GM19351 (cell line): Measurements from ENCODE around the gene VIT.
"Not testable (repeated sequence)": the region's sequence is repeated elsewhere in the genome, so short reads cannot be mapped to it uniquely, and the experiment has no call there.

Experiments
- ATAC-seq: cut with Tn5 transposase; IDR thresholded peaks from one replicate; pipeline ENCODE4 v1.9.1; 2021; ENCODE audit warnings: mild to moderate bottlenecking, moderate library complexity; ENCODE audit not compliant: unreplicated experiment

VIT gene

DNA sequence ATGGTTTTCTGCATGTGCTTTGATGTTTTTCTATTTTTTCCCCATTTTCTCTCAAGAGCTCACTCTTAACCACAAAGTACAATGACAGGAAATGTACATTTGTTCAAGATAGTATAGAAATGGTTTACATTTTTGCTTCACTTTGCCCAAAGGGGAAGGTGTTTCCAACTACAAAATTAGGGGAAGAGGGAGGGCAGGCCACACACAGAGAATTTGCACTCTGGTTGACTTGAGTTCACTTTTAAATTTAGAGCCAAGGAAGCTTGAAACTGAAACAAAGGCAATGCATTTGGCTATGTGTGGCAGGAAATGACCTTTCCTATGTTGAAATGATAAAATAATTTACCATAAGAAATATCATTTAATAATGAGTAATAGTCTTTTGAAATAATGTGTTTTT, 19.1 kb upstream of the VIT start:
- peak; percentile 63 for ATAC-seq

DNA sequence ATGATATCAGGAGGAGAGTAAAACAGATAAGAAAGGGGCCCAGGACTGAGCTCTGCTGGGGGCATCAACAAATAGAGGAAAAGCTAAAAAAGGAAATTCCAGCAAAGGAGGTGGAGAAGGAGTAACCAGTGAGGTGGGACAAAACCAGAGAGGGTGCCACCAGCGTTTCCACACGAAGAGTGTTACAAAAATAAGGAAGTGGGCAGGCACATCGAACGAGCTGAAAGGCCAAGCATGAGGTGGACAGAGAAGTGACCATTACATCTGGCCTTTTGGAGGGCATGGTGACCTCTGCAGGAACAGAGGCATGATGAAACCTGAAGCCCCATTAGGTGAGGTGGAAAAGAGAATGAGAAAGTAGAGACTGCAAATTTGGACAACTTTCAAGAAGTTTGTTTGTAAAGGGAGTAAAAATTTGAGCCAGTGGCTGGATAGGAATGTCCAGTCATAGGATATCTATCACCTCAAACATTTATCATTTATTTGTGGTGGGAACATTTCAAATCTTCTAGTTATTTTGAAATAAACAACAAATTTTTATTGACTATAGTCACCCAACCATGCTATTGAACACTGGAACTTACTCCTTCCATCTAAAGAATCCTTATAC, 18.4 kb upstream of the VIT start:
- no peak for ATAC-seq

DNA sequence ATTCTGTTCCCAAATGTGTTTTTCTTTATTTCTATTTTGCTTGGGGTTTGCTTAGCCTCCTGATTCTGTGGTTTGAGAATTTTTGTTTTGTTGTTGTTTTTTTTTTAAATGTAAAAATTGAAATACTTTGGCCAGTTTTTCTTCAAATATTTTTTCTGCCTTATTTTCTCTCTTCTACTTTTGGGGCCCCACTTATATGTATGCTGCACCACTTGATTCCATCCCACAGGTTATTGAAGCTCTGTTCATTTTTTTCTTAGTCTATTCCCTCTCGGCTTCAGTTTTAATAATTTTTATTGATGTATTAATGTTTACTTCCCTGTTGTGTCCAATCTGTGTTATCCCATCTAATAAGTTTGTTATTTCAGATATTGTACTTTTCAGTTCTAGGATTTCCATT, 17.7 kb upstream of the VIT start:
- ATAC-seq, result no peak

DNA sequence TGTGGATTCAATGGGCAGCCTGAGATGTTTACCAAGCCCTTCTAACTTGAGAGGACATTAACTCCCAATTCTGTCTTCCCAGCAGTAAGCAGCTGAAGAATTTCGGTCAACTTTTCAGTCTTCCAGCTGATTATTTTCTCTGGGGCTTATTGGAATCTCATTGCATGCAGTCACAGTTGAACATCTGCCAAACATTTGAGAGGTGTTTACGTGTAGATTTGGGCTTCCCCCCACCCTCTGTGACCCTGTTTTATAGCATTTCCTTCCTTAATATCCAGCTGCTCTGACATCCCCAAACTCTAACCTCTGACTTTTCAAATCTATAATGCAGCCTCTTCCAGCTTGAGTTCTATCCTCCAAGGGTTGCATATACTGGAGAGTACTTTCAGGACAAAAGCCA, 16.5 kb upstream of the VIT start:
- no peak for ATAC-seq

DNA sequence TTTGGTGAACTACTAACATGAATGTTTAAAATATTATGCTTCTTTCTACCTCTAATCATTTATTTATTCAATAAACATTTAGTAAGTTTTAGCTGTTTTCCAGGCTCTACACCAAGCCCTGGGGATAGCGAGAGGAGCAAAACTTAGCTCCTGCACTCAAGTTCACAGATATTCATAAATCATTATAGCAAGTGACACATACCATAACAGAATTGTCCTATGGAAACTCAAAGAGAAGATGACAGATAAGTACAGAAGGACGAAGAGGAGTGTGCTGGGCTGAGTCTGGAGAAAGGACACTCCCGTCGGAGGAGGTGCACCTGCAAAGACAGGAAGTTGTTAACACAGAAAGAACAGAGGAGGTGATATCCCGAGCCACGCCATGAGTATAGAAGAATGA, 13.9 kb upstream of the VIT start:
- ATAC-seq, result no peak

DNA sequence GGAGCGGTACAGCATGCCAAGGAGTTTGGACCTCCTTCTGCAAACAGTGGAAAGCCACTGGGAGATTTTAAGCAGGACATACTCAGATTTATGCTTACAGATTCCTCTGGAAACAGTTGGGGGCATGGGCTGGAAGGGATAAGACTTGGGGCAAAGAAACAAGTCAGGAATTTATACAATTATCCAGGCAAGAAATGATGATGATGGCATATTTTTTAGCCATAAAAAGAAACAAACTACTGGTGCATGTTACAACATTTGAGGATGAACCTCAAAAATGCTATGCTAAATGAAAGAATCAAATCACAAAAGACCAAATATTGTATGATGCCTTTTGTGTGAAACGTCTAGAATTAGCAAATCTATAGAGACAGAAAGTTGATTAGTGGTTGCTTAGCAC, 13.5 kb upstream of the VIT start:
- no peak for ATAC-seq

DNA sequence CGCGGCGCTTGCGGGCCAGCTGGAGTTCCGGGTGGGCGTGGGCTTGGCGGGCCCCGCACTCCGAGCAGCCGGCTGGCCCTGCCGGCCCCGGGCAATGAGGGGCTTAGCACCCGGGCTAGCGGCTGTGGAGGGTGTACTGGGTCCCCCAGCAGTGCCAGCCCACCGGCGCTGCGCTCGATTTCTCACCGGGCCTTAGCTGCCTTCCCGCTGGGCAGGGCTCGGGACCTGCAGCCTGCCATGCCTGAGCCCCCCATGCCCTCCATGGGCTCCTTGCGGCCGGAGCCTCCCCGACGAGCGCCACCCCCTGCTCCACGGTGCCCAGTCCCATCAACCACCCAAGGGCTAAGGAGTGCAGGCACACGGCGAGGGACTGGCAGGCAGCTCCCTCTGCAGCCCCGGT, 8.2 kb upstream of the VIT start:
- not testable (repeated sequence) for ATAC-seq

DNA sequence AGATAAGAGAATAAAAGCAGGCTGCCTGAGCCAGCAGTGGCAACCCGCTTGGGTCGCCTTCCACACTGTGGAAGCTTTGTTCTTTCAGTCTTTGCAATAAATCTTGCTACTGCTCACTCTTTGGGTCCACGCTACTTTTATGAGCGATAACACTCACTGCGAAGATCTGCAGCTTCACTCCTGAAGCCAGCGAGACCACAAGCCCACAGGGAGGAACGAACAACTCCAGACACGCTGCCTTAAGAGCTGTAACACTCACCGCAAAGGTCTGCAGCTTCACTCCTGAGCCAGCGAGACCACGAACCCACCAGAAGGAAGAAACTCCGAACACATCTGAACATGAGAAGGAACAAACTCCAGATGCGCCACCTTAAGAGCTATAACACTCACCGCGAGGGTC, 7.5 kb upstream of the VIT start:
- ATAC-seq, result not testable (repeated sequence)

DNA sequence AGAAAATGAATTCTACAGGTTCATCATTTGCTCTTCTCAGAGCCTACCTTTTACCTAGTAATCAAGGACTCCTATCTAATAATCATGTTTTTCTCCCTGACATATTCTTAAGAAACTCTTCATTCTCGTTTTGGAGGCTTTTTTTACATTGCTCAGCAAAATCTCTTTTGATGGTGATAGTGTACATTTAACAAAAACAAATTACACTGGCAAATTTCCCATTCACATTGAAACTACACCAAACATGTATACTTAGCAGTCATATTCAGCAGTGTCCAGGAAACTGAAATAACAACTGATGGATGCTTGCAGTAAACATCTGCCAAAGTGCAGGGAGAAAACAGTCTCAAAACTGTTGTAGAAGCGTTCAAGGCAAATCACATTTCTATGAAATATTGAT, 4.4 kb upstream of the VIT start:
- ATAC-seq, result no peak

DNA sequence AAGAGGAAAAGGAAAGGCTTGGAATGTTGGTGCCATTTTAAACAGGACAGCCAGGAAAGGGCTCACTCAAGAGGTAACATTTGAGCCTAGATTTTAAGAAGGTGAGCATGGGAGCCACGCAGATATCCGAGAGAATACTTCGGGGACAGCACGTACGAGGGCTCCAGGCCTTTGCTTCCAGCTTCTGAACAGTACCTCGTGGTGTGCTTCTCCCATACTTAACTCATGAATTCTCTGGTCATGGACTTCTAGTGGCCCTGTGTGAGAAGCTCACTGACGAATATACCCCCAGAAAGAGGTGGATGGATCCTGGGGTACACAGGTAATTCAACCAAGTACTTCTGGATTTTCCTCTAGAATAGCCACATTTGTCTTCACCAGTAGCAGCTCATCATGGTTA, 2.7 kb upstream of the VIT start:
- no peak for ATAC-seq

DNA sequence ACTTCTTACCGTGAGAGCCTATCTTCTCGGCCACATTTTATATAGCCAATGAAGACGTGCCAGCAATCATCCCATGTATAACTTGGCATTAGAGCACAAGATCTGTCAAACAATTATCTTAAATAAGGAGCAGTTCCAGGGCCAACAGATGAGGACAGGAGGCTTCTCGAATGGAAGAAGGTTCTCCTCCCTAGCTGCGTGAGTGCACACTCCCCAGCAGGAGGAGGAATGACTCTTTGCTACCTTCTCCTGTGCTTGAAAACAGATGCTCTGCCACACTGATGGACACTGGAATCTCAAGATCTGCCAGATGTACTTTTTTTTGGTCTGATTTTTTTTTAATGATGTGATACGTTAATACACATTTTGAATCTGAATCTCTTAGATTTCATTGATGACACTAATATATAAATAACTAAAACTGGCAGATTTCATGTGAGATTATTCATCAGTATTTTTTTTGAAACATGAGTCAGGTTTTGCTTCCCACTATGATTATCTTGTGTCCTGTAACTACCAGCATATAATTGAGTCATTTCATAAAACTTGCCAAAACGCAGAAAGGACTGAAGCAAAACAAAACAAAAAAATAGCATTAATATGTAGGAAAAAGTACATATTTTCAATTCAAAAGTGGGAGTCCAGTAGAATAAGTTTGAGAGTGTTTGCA, 626 bp upstream of the VIT start:
- ATAC-seq, result no peak

DNA sequence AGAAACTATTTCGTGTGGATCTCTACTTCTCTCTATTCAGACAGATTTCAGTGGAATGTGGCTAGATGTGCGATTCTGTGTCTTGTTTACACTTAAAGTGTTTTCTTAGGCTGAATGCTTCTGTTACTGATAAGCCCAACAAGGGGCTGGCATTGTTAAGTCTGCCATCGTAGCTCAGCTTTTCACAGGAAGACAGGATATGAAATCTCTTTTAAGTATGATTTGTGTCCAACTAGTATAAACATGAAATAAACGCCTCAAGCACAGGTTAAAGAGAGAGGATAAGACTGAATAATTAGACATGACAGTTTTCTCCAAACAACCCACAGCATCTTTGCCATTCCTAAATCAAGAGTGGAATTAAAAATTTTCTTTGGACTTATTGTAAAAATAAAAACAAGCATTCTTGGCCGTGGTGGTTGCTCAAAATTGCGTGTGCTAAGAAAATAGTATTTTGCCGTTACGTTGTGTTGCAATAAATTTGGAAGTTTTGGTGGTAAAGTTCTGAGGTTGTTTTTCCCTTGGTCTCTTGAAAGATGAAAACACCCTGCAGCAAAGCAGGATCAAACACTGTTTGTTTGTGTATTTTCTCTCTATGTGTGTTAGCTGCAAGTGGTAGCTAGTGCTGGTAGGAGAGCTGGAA, 1.0 kb downstream of the VIT start:
- ATAC-seq, result no peak

DNA sequence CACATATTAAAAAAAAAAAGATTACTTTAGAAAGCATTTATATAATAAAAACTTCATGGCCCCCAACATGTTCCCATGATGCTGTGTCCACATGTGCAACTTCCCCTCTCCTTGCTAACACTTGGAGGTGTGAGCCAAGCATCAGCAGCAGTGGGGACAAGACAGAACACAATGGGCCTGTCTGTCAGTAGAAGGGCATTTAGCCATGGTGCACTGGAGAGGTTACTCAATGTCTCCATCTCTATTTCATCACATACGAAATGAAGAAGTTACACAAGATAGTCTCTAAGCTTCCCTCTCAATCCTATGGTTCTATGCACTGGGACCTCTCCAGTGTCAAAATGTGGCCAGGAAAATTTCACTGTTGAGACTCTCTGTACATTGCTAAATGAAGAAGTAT, 2.5 kb downstream of the VIT start:
- ATAC-seq, result no peak

DNA sequence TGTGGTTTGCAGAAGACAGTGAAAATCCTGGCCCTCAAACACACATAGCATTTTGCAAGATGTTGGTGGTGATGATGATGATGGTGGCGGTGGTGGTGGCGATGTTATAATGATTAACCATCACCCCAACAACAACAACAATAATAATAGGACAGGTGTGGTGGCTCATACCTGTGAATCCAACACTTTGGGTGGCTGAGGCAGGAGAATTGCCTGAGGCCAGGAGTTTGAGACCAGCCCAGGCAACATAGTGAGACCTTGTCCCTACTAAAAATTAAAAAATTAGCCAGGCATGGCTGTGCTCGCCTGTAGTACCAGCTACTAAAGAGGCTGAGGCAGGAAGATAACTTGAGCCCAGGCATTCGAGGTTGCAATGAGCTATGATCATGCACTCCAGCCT, 3.8 kb downstream of the VIT start:
- ATAC-seq, result no peak

DNA sequence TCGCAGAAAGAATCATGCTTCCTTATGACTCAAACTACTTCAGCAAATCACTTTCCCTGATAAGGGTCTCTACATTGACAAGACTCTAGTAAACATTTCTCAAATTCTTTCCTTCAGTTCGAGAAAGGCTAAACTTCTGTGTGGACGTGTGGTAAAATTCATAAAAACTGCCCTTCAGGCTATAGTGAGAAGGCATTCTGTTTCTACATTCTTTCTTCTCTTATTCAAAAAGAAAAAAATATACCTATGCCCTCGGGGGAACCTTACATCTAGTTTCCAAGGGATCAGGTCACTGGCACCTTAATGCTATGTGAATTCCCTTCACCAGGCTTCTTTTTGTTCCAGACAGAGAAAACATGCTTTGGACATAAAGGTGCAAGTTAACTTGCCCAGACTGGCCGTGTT, 4.9 kb downstream of the VIT start:
- ATAC-seq, result no peak

DNA sequence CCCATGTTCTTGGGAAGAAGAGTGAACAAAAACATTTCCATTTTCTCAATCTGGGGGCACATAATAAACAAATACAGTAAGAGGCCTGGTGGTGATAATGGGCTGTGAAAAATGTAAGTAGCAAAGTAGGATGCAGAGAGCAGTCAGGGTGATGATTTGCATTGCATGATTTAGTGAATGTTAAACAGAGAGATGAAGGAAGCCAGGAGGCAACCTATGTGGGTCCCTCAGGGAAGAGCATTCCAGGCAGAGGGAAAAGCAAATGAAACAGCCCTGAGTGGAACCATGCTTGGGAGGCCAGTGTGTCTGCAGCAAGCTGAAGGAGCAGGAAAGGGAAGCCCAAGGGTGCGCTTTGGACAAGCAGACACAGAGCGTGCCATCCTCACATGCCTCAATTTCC, 5.4 kb downstream of the VIT start:
- no peak for ATAC-seq

DNA sequence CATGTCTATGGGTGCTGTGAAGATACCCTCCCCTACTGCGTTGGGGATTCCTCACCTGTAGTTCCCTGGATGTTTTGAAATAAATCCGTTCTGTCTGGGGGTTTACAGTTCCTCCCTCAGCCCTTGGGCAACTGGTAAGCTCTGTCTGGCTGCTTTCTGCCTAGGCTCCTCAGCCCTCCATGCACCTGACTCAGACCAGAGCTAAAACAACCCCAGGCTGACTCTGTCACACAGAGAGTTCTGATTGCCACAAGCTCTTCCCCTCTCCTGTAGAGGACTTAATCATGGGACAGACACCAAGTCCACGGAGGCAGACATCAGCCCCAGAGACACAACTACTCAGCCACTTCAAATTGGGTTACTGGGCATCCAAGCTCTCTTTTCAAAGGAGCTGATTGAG, 6.3 kb downstream of the VIT start:
- ATAC-seq, result no peak

DNA sequence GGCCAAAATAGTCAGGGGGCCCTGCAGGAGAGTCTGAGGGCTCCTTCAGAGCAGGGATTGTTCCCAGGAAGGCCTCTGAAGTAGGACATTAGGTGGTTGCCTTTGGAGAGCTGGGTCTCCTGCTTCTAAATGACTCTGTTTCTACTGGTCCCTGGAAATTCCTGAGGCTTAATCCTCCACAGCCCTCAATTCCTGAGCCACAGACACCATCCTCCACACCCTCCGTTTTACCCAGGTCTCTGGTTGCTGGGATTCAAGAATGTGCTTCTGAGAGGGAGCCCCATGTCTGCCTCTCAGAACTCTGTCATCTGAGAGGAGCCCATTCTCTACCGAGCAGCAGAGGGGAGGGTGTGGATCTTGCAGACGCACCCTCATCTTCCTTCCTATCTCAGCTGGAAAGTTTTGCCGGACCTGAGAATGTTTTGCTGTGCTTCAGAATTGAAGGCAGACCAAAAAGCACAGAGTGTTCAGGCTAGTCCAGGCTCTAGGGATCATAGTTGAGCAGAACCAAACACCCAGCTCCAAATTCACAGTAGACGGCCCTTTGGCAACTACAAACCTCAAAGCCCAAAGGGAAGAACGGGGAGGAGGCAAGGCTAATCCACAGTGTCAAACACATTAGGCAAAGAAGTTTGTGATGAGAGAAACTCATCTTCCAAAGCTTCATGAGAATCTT, 8.1 kb downstream of the VIT start:
- no peak for ATAC-seq

DNA sequence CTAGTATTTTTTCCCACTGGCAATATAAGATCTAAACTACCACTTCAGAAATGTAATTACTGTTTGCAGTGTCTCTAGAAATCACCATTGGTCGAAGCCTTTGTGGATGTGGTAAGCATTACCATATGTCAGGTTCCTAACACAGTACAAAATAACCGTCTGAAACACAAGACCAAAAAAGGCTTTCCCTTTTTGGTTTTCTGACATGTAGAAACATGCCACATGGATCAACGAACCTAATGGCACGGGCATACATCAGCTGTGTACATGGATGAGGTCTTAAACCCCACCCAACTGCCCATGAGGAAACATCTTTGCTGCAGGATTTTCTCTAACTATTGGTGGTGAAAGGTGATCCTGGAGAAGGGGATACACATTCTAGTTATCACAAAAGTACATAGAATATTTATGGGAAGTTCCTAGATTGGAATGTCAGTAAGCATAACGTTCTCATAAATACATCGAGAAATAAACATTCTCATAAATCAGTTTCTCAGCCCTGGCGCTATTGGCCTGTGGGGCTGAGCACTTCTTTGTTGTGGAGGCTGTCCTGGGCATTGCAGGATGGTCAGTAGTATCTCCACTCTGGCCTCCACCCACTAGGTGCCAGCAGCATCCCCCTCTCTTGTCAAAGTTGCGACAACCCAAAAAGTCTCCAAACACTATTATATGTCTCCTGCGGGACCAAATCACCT, 9.0 kb downstream of the VIT start:
- no peak for ATAC-seq

DNA sequence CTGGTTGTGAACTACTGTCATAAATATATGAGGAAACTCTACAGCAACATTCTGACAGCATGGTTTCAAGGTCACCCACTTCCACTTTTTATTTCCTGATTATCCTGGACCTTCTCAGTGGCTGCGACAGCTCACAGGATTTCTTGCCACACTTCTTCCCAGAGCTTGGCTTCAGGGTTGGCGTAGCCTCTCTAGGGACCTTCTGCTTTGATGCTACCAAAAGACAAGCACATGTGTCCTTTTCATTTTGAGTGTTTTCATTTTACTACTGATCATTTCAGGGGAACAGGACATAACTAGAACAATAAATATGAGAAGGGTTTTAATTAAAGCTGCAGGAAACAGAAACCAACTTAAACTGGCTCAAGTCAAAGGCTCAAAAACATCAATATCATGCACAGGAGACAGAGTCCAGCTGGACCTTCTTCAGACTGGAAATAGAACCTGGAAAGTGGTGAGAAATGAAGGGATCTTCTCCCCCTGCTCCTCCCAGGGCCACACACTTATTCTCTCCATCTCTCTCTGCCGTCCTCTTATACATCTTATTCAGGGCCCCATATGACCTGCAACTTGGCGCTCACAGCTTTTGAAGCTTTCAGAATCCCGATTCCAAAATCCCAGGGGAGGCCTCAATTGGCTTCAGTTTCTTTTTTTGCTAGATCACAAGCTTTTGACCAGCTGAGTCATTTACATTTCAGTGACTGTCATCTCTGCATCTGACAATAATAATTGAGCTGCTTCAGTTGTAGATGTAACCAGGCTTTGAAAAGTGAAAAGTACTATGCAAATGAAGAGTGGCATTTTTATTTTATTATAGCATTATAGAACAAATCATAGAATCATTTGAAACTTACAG, 9.7 kb downstream of the VIT start:
- ATAC-seq, result no peak

DNA sequence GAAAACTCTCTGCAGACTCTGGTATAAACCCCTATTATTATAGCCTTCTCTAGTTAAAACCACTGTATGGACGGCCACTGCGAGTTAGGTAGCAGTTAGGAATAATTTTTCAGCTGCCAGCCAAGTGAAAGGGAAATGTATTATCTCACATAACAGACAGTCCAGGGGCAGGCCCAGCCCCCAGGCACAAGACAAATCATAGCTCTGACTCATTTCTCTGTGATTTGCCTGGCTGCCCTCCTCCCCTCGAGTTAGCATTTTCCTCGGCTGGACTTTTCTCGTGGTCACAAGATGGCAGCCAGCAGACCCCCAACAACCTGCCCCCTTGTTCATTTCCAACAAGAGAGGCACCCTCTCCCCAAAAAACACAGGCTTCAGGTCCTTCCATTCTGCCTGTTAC, 10.5 kb downstream of the VIT start:
- no peak for ATAC-seq
